Measurements from ENCODE around the gene CHRNA1.
A peak's percentile ranks its signal among the peaks of the same experiment; 100 is the strongest.

Gene CHRNA1

GRCh38 chr2:174778085-174778981 is 14.1 kb upstream of the CHRNA1 start:
- H3K4me3 ChIP-seq (ENCODE audit: low read length), result peak overlapping the region; percentile 42
- no peak for TF ChIP-seq CTCF (conservative IDR thresholded peaks at IDR 0.05; ENCODE audit: low read length)
- DNase-seq (ENCODE audit: low read depth), result peak; percentile 100

GRCh38 chr2:174777347-174778084 is 13.2 kb upstream of the CHRNA1 start:
- peak overlapping the region; percentile 42 for H3K4me3 ChIP-seq (ENCODE audit: low read length)
- DNase-seq (ENCODE audit: low read depth), result peak; percentile 84
- TF ChIP-seq CTCF (conservative IDR thresholded peaks at IDR 0.05; ENCODE audit: low read length), result no peak

GRCh38 chr2:174776675-174777074 is 12.4 kb upstream of the CHRNA1 start:
- peak; percentile 31 for DNase-seq (ENCODE audit: low read depth)
- TF ChIP-seq CTCF (conservative IDR thresholded peaks at IDR 0.05; ENCODE audit: low read length), result no peak
- H3K4me3 ChIP-seq (ENCODE audit: low read length), result no peak overlapping the region

GRCh38 chr2:174776223-174776622 is 12.0 kb upstream of the CHRNA1 start:
- no peak for DNase-seq (ENCODE audit: low read depth)
- no peak overlapping the region for H3K4me3 ChIP-seq (ENCODE audit: low read length)
- TF ChIP-seq CTCF (conservative IDR thresholded peaks at IDR 0.05; ENCODE audit: low read length), result peak; percentile 23

GRCh38 chr2:174775571-174775980 is 11.3 kb upstream of the CHRNA1 start:
- peak; percentile 40 for DNase-seq (ENCODE audit: low read depth)
- H3K4me3 ChIP-seq (ENCODE audit: low read length), result no peak overlapping the region
- TF ChIP-seq CTCF (conservative IDR thresholded peaks at IDR 0.05; ENCODE audit: low read length), result no peak

GRCh38 chr2:174774886-174775285 is 10.6 kb upstream of the CHRNA1 start:
- H3K4me3 ChIP-seq (ENCODE audit: low read length), result no peak overlapping the region
- DNase-seq (ENCODE audit: low read depth), result no peak
- TF ChIP-seq CTCF (conservative IDR thresholded peaks at IDR 0.05; ENCODE audit: low read length), result no peak

All from AG10803 (cell line).